HG03159 (cell line): ENCODE measurements around the gene AKAP13.

Experiments used
- ATAC-seq: cut with Tn5 transposase; IDR thresholded peaks from one replicate; pipeline ENCODE4 v1.9.1; 2021; ENCODE audit warnings: mild to moderate bottlenecking, moderate library complexity; ENCODE audit not compliant: unreplicated experiment

AKAP13 gene

DNA sequence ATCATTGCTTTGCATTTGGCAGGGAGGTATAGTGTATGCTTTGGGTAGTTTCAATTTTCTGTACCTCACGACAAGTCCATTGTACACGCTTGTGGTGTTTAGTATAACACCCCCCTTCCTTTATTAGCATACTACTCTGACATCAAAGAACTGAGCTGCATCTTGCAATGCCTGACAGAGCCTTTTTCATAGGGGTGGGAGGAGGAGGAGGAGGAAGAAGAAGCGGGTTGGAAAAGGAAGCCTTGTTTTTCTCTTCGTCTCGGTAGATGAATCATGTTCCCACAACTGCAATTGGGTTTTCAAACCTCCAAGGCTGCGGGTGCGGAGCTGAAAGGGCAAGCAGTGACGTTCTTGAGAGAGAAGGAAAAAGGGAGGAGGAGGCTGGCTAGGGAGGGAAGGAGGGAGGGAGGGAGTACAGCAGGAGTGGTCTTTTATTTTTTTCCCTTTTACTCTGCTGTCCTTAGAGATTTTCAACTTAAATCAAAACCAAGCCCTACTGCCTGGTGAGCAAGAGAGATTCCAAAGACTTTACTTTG lies 238.6 kb downstream of the AKAP13 start:
- no peak for ATAC-seq

DNA sequence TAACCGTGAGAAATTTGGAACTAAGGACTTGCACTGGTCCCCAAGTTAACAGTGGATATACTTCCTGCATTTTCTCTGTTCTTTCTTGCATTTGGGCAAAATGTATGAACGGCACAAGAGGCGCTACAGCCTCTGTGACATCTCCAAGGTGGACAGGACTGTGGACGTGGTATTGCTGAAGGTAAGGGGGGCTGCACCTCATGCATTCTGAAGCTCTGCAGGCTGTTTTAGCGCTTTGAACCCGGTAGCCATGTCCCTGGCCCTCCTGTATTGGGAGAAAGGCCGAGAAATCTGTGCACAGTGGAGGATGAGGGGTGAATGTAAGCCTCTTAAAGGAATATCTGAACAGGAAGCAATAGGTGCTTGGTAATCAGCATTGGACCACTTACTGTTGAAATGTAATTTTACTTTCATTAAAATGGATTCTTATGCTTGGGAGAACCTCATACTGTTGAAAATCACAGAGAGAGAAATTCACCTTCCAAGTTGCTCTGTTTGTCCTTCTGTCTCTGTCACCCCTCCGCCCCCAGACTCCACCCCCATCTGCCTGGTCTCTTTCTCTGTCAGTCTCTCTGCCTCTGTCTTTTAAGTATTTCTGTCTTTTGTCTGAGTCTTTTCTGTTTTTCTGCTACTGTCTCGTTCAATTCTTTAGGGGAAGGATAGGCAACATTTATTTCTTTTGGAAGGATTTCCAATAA lies 239.7 kb downstream of the AKAP13 start:
- no peak for ATAC-seq

DNA sequence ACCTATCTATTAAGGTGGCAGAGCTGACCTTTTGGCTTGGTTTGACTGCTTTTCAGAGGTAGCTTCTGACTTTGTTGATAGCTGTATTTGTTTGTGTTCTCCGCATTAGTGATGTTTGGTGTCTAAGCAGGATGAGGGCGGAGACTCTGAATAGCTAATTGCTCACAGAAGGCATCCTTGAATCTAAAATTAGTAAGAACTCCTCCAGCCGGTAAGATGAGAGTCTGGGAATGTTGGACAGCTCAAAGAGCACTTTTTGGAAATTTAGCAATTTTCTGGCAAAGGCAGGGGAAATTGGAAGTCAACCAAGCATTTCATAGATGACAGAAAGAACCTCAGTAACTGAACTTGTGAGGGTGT lies 240.3 kb downstream of the AKAP13 start:
- no peak for ATAC-seq

DNA sequence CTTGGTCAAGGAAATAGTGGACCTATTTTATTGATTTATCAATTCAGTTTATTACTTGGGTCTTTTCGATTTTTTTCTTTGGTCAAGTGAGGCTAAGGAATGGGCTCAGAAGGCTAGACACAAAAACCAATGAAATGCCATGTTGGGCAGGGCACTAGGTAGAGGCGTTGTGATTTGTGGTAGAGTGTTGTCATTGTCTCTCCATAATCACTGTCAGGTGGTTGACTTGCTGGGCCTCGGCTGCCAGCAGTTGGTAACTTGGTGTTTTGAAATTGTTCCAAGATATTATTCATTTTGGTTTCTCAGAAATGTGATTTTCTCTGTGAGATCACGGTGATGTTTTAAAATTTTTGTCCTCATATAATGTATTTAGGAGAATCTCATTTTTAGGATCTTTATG lies 240.7 kb downstream of the AKAP13 start:
- no peak for ATAC-seq

DNA sequence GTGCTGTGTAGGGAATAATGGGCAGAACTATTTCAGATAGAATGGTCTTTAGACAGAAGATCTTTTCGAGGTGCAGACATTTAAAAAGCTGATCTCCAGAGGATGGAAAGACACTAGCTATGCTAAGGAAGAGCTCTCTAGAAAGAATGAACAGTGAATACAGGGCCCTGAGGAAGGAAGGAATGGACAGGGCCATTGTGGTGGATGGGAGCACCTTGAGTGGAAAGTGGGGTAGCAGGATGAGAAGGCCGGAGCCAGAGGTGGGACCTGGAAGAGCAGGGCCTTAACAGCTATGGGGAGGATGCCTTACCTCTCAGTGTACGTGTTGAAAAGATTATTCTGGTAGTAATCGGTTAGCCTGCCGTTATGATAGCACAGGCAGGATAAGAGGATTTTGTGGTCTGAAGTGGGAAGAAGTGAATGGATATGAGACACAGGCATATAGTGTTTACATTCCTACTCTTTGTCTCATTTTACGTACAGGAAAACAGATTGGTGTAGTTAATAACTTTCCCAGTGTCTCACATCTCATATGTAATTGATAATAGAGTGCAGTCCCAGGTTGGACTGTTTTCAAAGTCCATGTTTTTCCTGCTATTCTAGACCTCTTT lies 241.9 kb downstream of the AKAP13 start:
- no peak for ATAC-seq

DNA sequence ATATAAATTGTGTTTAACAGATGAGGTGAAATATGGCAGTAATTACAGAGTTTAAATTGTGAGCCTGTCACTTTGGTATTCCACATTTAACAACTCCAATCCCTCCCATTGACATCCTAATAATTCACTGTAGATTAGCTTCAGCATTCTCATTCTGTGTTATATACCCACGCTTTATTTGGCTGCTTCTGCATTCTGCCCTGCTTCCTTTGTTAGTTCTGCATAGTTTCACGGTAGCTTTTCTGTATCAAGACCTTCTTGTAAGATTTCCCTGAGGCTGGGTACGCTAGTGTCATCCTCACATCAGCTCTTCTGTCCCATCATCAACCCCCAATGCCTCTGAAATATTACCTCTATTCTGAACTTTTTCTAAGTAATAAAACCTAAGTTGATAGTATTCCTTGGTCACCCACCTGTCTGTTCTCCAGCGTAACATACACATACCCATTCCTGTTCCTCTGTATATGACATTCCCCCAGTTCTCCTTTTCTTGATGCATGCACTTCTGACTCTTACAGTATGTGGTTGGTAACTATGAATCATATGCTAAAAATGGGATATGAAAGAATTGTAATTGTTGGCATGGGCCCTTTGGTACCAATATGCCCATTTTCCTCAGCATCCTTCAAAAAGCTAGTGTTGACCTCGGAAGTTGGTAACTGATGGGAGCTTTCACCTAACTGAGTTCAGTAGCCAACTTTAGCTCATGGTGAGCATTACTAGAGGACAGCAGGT lies 243.1 kb downstream of the AKAP13 start:
- ATAC-seq, result no peak

DNA sequence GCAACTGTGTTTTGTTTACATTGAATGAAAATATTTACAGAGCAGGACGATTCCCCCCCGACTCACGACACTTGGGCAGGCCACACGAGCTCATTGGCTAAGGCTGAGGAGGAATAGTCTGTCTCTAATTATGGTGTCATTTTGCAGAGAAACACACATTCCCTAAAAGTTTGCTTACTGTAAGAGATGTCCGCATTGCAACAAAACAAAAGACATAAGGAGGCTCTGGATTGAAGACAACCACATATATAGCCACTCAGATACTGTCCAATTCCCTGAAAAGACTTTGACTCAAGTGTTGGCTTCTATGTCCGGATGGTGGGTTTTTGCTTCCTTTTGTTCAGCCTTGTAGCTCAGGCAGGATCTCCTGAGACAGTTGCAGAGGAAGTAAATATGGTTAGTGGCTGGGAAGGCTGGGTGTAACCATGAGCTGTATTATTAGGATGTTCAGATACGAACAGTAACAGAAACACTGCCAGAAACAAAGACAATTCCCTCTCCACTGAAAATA lies 243.9 kb downstream of the AKAP13 start:
- ATAC-seq, result no peak

DNA sequence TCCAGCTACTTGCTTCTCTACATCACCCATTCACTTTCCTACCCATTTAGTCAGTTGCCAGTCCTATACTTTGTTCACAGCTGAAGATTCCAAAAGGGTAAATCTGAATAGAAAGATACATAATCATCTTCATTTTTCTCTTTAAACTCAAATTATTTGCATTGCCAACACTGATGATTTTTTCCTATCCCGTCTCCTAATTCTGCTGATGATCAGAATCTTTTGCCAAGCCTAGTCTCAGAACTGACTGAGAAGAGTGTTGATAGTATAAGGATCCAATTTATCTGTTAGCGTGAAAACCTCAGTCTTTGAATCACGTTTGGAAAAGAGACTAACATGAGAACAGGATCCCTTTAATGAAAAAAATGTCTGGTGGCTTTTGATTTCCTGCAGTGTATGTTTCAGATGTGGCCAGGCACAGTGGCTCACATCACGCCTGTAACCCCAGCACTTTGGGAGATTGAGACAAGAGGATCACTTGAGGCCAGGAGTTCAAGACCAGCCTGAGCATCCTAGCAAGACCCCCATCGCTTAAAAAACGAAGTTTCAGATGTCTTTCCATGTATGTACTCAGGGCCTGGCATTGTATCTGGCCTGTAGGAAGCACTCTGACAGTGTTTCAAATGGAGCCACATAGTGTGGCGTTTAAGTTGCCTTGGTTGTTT lies 244.9 kb downstream of the AKAP13 start:
- peak; percentile 11 for ATAC-seq

DNA sequence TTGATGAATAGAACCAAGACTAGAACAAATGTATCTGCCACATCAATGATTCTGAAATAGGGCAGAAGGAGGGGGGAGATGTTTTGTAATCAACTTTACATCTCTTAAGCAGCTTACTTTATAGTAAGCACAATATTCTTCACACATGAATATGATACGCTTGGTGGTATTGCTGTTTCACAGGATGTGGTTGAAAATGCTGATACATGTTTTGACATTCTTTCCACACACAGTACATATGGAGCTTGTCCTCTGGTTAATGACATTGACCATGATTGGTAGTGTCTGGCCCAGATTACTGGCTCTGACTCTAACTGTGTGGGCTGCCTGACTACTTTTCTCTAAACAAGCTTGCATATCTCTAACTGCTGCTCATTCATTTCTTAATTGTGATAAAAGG lies 245.5 kb downstream of the AKAP13 start:
- ATAC-seq, result peak; percentile 89

DNA sequence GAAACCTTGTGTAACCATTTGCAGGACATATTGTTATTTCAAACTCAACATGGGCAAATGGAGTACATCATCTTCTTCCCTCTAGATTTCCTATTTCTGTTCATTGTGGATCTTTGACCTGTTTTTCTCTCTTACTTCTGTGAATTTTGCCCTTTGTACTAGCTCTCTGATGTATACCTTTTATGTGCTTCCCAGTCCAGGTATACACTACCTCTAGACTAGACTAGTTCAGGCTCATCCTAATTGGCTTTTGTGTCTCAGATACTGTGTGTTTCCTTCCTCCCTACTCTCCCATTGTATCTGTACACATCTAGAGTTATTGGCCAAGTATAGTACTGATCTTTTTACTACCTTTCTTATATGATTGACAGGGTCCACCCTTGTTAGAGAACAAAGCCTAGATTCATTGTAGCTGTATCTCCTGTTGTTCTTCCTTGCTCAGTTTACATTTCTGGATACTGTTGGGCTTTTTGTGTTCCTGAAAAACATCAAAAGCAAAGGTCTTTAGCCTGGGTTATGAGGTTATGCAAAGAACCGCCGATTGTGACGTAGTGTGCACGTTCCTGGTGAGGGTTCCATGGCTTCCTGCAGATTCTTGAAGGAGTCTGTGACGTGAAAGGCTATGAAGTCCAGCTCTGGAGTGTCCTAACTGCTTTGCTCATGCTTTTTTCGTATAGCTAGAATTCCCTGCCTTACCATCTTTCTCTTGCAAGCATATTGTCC lies 247.0 kb downstream of the AKAP13 start:
- ATAC-seq, result no peak

DNA sequence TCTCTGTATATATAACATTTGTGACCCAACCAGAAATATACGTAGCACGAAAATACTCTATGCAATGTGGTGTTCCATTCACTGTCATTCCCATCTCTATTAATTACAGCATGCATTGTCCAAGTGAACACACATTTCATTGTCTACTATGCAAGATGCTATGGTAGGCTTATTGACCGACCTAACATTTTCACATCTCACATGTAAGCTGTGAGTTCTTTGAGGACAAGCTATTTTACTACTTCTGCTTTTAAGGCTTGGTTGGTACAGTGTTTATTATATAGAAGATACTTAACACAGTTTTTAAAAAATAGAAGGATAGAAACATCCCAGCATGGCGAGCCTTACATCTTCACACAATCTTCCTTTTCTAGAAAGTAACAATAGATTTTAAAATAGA lies 249.9 kb downstream of the AKAP13 start:
- ATAC-seq, result no peak

DNA sequence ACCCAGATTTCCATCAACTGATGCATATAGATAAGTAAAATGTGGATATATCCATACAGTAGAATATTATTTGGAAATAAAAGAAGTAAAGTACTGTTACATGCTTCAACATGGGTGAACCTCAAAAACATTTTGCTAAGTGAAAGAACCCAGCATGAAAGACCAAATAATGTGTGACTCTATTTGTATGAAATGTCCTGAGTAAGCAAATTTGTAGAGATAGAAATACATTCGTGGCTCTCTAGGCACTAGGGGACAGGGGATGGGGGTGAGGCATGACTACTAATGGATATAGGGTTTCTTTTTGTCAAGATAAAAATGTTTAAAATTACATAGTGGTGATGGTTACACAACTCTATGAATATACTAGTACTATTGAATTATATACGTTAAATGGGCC lies 250.6 kb downstream of the AKAP13 start:
- ATAC-seq, result no peak

DNA sequence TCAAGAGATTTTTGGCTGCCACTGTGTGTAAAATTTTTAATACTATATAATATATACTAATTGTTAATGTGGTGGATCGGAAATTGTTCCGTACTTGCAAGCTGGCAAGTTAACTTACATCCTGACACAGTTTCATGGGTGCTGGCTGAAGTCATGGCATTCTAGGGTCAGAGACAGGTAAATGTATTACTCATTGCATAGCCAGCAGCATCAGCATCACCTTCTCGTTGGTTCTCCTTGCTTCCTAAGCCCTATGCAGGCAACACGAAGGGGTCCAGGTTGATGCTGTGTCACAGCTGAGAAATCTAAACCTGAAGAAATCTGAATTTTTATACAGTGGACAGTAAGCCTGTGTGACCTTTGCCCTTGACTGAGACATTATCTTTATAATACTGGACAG lies 251.6 kb downstream of the AKAP13 start:
- ATAC-seq, result no peak

DNA sequence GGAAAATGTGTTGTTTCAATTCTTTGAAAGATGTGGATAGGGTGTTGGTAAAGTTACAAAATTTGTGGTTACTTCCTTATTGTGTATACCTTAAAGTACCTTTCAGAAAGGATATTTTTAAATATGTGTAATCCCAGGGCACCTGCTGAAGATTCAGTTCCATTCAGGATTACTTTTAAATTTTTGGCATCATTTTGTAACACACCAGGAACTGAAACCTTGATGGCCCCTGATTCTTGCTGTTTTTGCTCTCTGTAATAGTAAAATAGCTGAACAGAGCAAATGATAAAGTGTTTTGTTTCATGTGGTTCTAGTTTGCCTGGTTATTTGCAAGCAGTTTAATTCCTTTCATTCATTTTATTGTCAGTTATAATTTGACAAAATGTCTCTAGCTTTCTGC lies 253.5 kb downstream of the AKAP13 start:
- ATAC-seq, result no peak

DNA sequence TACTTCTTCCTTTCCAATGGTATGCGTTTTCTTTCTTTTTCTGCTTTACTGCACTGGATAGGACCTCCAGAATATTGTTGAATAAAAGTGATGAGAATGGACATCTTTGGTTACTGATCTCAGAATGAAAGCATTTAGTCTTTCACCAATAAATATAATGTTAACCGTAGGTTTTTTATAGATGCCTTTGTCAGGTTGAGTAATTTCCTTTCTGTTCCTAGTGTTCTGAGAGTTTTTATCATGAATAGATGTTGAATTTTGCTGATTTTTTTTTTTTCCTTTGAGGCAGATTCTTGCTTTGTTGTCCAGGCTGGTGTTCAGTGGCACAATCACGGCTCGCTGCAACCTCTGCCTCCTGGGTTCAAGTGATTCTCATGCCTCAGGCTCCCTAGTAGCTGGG lies 255.9 kb downstream of the AKAP13 start:
- no peak for ATAC-seq

DNA sequence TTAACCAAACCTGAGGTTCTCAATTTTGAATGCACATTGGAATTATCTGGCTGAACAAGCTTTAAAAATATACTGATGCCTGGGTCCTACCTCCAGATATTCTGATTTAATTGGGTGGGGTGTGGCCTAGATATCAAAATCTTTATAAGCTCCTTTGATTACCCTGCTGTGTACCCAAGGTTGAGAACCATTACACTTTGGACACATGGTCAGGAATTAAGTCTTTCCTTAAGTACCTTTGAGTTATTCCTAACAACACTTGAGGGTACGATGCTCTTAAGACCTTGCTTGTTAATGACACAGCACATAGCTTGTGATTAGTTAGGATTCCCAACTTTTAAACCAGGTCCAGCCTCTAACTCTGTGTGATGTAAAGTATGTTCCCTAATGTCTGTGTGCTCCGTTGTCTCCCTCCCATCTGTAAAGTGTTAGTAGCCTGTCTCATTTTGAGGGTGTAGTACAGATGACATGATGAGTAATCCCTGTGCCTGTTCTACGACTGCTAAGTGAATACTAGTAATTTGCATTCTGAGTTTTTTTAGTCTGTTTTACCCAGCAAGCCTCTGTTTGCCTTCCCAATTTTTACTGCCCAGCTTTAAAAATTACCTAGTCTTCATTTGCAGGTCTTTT lies 259.5 kb downstream of the AKAP13 start:
- no peak for ATAC-seq

DNA sequence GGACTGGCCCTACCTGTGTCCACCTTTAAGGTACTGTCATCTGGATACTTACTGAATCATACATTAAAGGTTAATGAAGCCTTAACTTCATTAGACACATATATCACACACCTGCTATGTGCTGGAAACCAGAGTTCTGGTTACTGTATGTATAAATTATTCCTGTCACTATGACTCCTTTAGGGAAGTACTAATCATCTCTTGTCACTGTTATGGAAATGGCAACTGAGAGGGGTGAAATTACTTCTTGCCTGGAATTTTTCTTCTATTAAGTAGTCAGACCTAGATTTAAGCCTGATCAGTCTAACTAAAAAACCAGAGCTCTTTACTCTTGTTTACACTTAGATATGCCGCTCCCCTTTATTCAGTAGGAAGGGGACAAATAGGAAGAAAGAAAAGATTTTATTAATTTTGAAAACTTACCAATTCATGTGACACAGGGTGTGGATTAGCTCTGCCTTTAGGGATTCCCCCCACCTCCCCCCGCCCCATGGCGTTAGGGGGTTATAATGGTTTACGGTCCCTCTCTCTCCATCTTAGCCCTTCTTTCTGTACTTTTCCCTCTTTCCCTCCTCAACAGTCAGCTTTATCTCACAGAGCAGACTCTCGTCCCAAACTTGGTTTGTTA lies 261.8 kb downstream of the AKAP13 start:
- ATAC-seq, result no peak

DNA sequence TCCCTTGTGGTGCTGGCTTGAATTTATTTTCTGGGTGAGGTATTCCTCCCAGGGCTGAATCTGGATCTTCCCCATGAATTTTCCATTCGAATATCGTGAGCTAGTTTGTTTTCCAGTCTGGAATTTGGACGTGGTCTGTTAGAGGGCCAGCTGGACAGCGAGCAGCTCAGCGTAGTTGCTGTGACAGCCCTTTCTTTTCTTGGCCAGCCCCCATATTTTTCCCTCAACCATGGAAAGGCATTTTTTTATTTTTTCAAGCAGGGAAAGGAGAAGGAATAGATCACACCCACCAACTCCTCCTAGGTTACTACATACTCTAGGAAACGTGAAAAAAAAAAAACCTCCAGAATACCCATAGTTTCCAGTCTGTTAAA lies 262.3 kb downstream of the AKAP13 start:
- ATAC-seq, result no peak

DNA sequence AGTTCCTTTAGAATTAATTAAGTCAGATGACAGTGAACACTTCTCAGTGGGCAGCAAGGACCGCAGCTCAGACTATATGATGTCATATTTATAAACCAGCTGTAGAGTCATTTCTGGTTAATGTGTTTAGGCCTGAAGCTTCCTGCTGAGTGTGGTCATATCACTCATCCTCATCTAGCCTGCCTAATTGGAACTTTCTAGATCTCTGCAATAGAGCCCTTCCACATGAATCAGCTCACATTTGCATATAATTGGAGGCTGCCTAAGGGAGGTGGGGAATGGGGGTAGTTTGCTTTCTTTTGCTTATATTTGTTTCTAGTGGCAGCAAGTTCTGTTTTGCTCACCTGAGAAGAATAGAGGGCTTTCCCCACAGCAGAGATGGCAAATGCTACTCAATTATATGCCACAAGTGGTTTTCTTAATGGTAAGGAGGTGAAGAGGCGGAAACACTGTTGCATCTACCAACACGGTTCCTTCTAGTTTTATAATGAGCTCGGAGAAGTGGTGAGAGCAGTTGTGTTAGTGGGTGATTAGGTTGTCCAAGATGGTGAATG lies 266.2 kb downstream of the AKAP13 start:
- peak; percentile 84 for ATAC-seq

DNA sequence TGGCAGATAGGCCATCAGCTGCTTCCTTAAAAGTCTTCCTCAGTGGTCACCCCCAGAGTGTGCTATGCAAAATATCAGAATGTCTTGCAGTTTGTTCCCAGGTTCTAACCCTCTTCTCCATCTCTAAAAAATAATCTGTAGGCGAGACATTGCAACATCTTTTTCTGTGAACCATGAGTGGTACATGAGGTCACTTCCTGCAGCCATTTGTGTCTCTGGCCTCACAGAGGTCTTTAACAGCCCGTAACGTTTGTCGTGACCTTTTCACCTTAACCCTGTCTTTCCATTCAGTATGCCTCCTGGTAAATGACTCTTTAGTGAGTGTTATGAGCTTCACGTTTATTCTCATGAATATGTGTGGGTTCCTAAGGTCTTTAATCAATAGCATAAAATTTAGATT lies 269.0 kb downstream of the AKAP13 start:
- no peak for ATAC-seq
